ENCODE measurements around the gene ARHGAP22.
A peak's percentile ranks its signal among the peaks of the same experiment; 100 is the strongest.

ARHGAP22 gene

GRCh38 chr10:48526846-48527505 is 77.9 kb downstream of the ARHGAP22 start:
- DNase-seq: no peak

DNA sequence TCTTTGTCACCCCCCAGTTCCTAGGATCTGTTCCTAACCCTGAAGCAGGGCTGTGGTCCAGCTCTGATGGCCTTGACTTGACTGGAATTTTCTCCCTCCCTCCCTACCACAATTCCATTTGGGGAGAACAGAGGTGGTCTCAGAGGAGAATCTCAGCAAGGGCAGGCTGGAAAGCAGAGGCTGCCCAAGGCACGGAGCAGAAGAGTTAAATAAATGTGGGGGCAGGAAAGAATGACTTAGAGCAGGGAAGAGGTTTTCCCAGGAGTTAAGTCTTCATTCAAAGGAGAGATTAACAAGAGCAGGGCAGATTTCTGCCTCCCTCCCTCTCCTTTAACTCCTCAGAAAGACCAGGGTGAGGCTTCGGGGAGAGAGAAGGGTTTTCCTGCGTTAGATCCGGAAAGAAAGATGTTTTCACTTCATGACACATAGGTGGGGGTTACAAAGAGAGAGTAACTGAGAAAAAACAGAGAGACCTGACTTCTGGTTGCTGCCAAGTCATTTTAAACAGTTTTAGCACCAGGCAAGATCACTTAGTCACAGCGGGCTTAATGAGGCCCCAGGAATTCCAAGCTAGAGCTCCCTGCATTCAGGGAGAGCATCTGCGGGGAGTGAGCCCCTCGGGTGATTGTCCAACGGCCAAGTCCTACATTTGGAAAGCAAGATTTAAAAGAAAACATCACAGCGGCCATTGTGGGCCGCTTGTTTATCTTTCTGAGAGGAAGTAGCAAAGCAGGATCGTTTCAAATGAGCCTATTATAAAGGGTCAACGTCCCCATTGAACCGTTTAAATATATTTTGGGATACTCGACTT is 78.7 kb downstream of the ARHGAP22 start:
- peak; percentile 94 for DNase-seq

GRCh38 chr10:48525113-48525512 is 79.8 kb downstream of the ARHGAP22 start:
- DNase-seq: no peak

DNA sequence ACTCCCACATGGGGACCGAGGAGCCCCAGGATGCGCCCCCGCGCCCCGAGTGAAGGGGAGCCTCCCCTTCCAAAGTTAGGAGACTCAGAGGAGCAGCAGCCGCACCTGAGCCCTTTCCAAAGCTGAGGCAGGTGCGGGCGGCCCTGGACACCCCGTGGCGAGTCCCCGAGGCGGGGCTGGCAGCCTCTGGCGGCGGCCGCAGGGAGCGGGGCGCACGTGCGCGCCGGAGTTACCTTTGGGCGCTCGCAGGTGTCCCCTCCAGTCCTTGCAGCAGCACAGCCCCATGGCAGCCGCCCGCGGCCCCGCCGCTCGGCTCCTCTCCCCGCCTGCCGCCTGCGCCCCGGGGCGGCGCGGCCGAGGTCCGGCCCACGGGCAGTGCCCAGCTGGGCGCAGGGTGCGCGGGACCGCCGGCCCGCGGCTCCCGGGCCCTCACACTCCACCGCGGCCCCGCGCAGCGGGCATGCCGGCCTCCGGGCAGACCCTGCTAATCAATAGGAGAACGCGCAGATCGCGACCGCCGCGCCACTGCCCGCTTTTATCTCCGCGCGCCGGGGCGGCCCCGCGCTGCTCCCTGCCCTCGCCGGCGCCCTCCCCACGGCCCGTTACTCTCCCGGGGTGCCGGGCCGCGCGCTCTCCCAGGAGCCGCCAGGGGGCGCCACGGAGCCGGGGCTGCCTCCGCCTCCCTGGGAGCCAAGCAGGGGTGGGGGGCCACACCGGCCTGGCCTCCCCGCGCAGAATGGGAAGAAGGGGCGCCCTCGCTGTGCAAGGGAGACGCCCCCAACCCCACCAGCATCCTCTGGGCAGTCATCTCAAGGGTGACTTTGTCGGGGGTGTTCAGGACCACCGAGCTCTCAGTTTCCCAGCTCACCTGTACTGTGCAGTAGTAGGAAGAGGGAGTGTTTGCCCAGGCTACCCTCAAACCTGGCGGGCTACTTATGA is 80.8 kb downstream of the ARHGAP22 start:
- DNase-seq: no peak

GRCh38 chr10:48523212-48523819 is 81.6 kb downstream of the ARHGAP22 start:
- DNase-seq: peak; percentile 97

DNA sequence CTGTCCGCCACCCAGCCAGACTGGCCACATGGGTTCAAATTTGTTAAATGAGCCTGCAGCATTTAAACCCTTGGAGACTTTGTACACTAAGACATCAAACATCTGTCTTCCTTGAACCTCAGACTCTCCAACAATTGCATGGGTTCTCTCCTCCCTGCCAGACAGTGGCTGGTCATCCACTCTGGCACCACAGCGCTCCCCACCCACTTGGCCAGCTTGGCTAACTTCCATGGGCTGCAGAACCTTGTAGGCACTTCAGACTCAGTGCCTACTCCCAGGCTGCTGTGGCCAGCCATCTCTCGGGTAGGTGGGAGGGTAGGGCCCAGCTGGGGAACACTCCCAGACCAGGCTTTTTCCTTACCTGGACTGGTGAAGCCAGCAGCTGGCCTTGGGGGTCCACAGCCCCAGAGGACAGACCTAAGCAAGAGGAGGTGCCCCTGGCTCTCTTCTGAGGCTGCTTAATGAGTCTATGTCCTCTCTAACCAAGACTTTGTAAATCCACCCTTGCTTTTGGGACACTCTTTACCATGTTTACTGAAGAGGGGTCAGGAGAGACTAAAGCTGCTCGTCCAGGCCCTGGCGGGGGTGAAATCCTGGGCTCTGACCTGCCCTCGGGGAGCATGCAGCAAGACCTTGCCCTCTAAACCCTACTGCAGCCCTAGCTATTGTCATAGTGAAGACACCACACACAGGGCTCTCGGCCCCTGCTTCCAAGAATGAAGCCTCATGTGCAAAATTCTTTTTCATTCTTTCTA is 82.7 kb downstream of the ARHGAP22 start:
- DNase-seq: no peak

GRCh38 chr10:48520594-48520993 is 84.3 kb downstream of the ARHGAP22 start:
- no peak for DNase-seq

- DNase-seq: no peak
Measured at GRCh38 chr10:48520184-48520506, 84.7 kb downstream of the ARHGAP22 start.

GRCh38 chr10:48519481-48520183 is 85.2 kb downstream of the ARHGAP22 start:
- no peak for DNase-seq

GRCh38 chr10:48518986-48519385 is 85.9 kb downstream of the ARHGAP22 start:
- no peak for DNase-seq

DNA sequence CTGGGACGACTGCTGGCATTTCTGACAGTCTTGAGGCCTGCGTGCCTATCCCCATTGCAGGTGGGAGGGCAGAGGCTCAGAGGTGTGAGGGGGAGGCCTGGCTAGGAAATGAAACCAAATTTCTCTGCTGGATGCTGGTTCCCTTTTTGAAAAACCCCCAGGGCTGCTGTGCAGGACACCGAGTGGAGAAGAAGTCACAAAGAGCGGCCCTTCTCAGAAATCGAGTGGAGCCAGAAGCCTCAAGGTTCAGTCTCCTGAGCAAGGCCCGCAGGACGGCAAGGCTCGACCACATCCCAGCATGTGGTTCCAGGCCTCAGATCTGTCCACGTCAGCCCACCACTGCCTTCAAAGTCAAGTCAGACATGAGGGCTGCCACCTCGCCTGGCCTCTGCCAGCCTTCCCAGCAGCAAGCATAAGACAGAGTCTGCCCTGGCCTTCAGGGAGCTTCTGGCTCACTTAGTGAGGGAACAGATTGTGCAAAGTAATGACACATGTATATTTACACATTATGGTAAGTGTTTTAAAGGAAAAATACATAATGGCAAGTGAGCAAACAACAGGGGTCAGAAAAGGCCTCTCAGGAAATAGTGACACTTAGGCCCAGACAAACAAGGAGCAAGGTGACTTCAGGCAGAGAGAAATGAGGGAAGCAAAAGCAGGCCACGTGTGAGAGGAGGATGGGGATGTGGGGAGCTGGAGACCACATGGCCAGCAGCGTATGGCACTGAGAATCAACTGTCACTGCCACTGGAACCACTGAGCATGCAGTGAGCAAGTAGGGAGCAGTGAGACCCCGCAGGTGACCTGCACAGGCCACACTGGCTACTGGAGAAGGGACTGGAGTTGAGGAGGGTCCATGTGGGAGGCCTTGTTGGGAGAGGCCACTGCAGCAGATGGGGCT is 86.7 kb downstream of the ARHGAP22 start:
- no peak for DNase-seq

GRCh38 chr10:48517482-48517881 is 87.4 kb downstream of the ARHGAP22 start:
- no peak for DNase-seq

GRCh38 chr10:48516911-48517310 is 88.0 kb downstream of the ARHGAP22 start:
- no peak for DNase-seq

GRCh38 chr10:48514916-48515315 is 90.0 kb downstream of the ARHGAP22 start:
- no peak for DNase-seq

- DNase-seq: no peak
Measured at GRCh38 chr10:48514255-48514654, 90.6 kb downstream of the ARHGAP22 start.

DNA sequence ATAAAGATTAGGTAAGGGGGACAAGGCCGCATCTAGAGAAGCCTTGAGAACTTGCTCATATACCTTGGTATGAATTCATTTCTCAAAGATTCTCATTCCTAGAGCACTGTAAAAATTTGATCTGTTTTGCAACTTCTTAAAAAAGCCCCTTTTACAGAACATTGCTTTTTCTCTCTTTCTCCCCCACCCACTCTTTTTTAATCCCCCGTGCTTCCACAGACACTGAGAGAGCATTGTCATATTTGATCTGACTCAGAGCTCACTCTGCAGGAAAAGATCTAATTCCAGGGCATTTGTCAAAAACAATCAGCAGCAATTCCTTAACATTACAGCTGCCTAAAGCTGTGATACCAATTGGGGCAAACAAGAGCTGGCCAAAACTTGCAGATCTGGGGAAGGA is 92.0 kb downstream of the ARHGAP22 start:
- no peak for DNase-seq

DNA sequence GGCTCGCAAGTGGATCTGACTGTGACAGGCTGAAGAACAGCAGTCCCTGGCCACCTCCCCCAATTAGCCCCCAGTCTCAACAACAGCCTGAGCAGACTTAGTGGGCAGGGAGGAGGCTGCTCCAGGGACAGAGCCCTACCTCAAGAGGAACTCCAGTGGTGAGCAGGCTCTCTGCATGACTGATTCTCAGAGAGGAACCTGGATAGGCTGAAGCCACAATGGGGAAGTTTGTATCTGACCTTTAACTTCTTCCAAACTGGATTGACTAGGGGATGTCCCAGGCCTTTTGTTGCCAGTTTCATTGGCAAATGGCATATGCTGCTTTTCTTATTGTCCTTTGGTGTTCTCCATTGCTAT is 93.0 kb downstream of the ARHGAP22 start:
- DNase-seq: no peak

GRCh38 chr10:48511066-48511874 is 93.6 kb downstream of the ARHGAP22 start:
- DNase-seq: no peak

DNA sequence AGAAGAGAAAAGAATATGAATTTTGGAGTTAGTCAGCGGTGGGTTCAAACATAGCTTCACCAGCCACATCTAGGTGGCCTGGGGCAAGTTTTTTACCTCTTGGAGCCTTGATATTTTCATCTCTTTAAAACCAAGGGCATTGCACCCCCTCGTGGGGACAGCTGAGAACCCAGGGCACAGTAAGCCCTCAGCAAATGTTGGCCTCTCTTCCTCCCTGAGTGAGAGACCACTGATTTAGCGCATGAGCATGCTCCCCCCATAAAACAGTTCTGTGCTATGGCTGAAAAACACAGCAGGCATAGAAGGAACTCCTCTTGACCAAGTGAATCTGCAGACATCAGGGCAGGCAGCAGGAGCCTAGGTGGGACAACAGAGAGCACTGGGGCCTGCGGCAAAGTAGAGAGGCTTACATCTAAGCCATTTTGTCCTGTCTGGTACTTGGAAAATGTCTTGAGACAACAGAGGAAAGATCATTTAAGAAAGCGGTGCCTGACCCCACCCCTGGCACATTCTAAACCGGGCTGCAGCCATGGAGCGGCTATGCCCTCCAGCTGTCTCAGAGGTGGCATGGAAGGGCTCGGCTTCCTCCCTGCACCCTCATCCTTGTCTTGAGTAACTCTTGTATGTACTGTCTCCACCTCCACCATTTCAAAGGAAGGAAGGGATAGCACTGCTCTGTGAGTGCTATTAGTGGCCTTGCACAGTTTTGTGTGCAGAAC is 94.7 kb downstream of the ARHGAP22 start:
- peak; percentile 33 for DNase-seq
